Measurements from ENCODE around the gene SHFL.

Gene SHFL

DNA sequence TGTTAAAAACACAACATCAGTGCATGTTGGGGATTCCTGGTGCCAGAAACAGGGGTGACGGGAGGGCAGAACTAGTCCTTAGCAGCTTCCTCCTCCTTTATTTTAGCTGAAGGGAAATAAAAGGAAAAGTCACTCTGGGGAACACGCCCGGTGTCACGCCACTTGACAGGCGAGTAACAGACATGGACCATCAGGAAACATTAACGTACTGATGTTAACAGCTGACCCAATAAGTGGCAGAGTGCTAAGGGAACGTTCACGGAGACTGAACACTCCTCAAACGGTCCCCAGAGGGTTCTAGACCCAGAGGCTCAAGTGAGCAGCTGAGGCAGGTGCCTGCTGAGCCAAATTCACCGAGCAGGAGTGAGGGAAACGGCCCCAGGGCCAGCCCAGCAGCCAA lies 47.5 kb downstream of the SHFL start:
- no peak overlapping the region for H3K4me3 ChIP-seq (IDR thresholded peaks at IDR 0.05; ENCODE audit: insufficient read depth, low read depth, low read length)
- peaks cover 8% of the 10 kb centered on the region; the same call in 1 of the 2 replicates for H3K36me3 ChIP-seq (ENCODE audit: insufficient read depth)
- no peaks in the 10 kb centered on the region for H3K79me2 ChIP-seq (ENCODE audit: insufficient read depth, low read depth)
- no peak overlapping the region for H3K9ac ChIP-seq
- no peaks in the 10 kb centered on the region for H3K4me1 ChIP-seq (ENCODE audit: low read depth, poor library complexity, severe bottlenecking)
- H3K27ac ChIP-seq, result no peak overlapping the region
- no peaks in the 10 kb centered on the region for H4K20me1 ChIP-seq (ENCODE audit: insufficient read depth)
- TF ChIP-seq, protein P1, sequence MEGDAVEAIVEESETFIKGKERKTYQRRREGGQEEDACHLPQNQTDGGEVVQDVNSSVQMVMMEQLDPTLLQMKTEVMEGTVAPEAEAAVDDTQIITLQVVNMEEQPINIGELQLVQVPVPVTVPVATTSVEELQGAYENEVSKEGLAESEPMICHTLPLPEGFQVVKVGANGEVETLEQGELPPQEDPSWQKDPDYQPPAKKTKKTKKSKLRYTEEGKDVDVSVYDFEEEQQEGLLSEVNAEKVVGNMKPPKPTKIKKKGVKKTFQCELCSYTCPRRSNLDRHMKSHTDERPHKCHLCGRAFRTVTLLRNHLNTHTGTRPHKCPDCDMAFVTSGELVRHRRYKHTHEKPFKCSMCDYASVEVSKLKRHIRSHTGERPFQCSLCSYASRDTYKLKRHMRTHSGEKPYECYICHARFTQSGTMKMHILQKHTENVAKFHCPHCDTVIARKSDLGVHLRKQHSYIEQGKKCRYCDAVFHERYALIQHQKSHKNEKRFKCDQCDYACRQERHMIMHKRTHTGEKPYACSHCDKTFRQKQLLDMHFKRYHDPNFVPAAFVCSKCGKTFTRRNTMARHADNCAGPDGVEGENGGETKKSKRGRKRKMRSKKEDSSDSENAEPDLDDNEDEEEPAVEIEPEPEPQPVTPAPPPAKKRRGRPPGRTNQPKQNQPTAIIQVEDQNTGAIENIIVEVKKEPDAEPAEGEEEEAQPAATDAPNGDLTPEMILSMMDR (conservative IDR thresholded peaks at IDR 0.05; ENCODE audit: low read depth, low read length), result no peak
- no peak overlapping the region for H3K4me2 ChIP-seq
- no peaks in the 10 kb centered on the region for H3K27me3 ChIP-seq (ENCODE audit: insufficient read depth, low read depth)
- no peak overlapping the region for H2AFZ ChIP-seq (ENCODE audit: low read depth)

DNA sequence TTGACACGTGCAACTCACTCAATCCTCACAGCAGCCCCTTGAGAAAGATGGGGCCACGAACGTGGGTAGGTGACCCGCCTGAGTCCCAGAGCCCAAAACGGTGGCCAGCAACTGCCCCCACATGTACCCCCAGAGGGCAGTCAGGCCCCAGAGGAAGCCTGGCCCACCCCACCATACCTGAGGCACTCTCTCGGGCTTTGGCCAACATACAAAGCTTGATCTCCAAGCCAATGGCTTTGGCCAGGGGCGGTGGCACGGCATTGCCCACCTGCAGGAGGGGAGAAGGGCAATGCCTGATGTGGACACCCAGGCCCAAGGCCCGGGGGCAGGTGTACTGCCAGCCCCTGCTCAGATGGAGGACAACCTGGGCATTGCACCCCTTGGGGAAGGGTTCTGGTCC lies 47.9 kb downstream of the SHFL start:
- Histone ChIP-seq H3K27ac (no peak overlapping the region), H4K20me1 (ENCODE audit: insufficient read depth) (no peaks in the 10 kb centered on the region), H2AFZ (ENCODE audit: low read depth) (no peak overlapping the region), H3K79me2 (ENCODE audit: insufficient read depth, low read depth) (no peaks in the 10 kb centered on the region), H3K4me1 (ENCODE audit: low read depth, poor library complexity, severe bottlenecking) (no peaks in the 10 kb centered on the region), H3K9ac (no peak overlapping the region), H3K36me3 (ENCODE audit: insufficient read depth) (peaks cover 8% of the 10 kb centered on the region; the same call in 1 of the 2 replicates), H3K4me2 (no peak overlapping the region), H3K27me3 (ENCODE audit: insufficient read depth, low read depth) (no peaks in the 10 kb centered on the region), H3K4me3 (IDR thresholded peaks at IDR 0.05; ENCODE audit: insufficient read depth, low read depth, low read length) (no peak overlapping the region)
- TF ChIP-seq, protein P1 (conservative IDR thresholded peaks at IDR 0.05; ENCODE audit: low read depth, low read length), result no peak

DNA sequence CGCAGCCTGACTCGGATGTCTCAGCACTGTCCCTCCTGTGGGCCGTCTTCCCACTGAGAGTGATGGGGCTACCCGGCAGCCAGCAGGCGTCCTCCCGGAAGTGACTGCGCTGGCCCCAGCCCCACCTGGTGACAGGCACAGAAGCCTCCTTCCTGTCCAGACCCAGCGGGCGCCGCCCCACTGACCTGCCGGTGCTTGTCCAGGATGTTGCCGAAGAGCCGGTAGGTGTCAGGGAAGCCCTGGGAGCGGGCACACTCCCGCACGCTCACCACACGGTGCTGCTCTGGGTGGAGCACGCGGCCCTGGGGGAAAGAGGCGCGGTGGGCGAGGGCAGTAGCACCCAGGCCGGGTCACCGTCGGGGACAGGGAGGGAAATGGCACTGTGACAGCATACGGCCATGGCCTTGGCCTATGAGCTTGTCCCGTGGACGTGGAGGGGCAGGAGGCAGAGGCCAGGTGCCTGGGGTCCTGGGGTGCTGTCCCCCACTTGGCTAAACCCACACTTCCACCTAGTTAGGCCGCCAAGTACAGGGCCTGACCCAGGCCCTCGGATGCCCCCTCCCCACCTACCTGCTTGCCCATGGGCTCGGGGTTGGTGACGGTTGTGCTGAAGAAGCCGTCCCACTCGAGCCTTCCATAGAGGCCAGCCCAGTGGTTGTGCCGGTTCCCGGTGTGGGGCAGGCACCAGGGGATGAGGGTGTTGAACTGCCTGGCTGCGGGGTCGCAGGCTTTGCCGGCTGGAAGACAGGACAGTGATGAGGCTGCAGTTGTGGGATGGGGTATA lies 49.6 kb downstream of the SHFL start:
- H3K27ac ChIP-seq, result no peak overlapping the region

DNA sequence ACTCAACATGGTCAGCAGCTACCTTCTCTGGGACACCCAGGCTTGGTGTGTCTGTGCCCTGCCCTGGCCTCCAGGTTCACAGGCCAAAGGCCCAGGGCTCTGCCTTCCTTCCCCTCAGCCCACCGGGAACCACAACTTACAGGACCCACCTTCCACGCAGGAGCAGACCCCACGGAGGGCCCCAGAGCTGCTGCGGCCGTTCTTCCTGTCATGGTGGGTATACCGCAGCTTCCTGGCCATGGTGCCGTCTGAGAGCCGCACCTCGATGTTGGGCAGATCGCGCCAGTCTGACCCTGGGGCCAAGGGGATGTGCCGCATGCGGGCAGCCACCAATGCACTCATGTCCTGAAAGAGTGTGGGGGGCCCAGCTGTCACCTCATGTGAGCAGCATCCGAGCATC lies 50.8 kb downstream of the SHFL start:
- Histone ChIP-seq H3K27ac (no peak overlapping the region), H3K36me3 (ENCODE audit: insufficient read depth) (peaks cover 14% of the 10 kb centered on the region; the same call in 1 of the 2 replicates), H3K9ac (no peak overlapping the region), H3K4me3 (IDR thresholded peaks at IDR 0.05; ENCODE audit: insufficient read depth, low read depth, low read length) (no peak overlapping the region), H4K20me1 (ENCODE audit: insufficient read depth) (no peaks in the 10 kb centered on the region), H3K79me2 (ENCODE audit: insufficient read depth, low read depth) (no peaks in the 10 kb centered on the region), H3K4me2 (no peak overlapping the region), H3K27me3 (ENCODE audit: insufficient read depth, low read depth) (no peaks in the 10 kb centered on the region), H2AFZ (ENCODE audit: low read depth) (no peak overlapping the region), H3K4me1 (ENCODE audit: low read depth, poor library complexity, severe bottlenecking) (no peaks in the 10 kb centered on the region)
- TF ChIP-seq, protein P1 (conservative IDR thresholded peaks at IDR 0.05; ENCODE audit: low read depth, low read length), result no peak

More for the DNA sequence above, 49.6 kb downstream of the SHFL start:
- no peak overlapping the region for H3K9ac ChIP-seq
- TF ChIP-seq, protein P1 (conservative IDR thresholded peaks at IDR 0.05; ENCODE audit: low read depth, low read length), result no peak
- H3K4me2 ChIP-seq, result no peak overlapping the region
- no peak overlapping the region for H2AFZ ChIP-seq (ENCODE audit: low read depth)
- H3K4me1 ChIP-seq (ENCODE audit: low read depth, poor library complexity, severe bottlenecking), result no peaks in the 10 kb centered on the region
- no peaks in the 10 kb centered on the region for H4K20me1 ChIP-seq (ENCODE audit: insufficient read depth)
- H3K36me3 ChIP-seq (ENCODE audit: insufficient read depth), result peaks cover 8% of the 10 kb centered on the region; the same call in 1 of the 2 replicates
- no peak overlapping the region for H3K4me3 ChIP-seq (IDR thresholded peaks at IDR 0.05; ENCODE audit: insufficient read depth, low read depth, low read length)
- H3K27me3 ChIP-seq (ENCODE audit: insufficient read depth, low read depth), result no peaks in the 10 kb centered on the region
- no peaks in the 10 kb centered on the region for H3K79me2 ChIP-seq (ENCODE audit: insufficient read depth, low read depth)
